8988T (cell line): Measurements from ENCODE around the gene C16orf87.

Experiments used
- DNase-seq: peaks from one replicate; pipeline ENCODE4 v3.0.0; 2011

Gene C16orf87

GRCh38 chr16:46843898-46844642 lies 13.1 kb upstream of the C16orf87 start:
- no peak for DNase-seq

- DNase-seq = no peak
These were observed 11.4 kb upstream of the C16orf87 start for GRCh38 chr16:46842192-46842895.

GRCh38 chr16:46839986-46840443 lies 9.0 kb upstream of the C16orf87 start:
- no peak for DNase-seq

GRCh38 chr16:46836534-46837530 lies 5.9 kb upstream of the C16orf87 start:
- no peak for DNase-seq

- DNase-seq = no peak
These were observed 2.5 kb upstream of the C16orf87 start for GRCh38 chr16:46833460-46833800.

- no peak for DNase-seq
These were observed 1.9 kb upstream of the C16orf87 start for GRCh38 chr16:46832757-46833459.

GRCh38 chr16:46830417-46830901 lies 521 bp downstream of the C16orf87 start:
- DNase-seq = no peak

- no peak for DNase-seq
These were observed 2.0 kb downstream of the C16orf87 start for GRCh38 chr16:46828943-46829342.

GRCh38 chr16:46828292-46828691 lies 2.7 kb downstream of the C16orf87 start:
- DNase-seq = no peak

GRCh38 chr16:46826631-46827030 lies 4.3 kb downstream of the C16orf87 start:
- no peak for DNase-seq

- DNase-seq = no peak
These were observed 8.7 kb downstream of the C16orf87 start for GRCh38 chr16:46822270-46822669.

GRCh38 chr16:46817961-46818360 lies 13.0 kb downstream of the C16orf87 start:
- DNase-seq = no peak

- no peak for DNase-seq
These were observed 16.2 kb downstream of the C16orf87 start for GRCh38 chr16:46814790-46815189.

GRCh38 chr16:46813611-46814010 lies 17.4 kb downstream of the C16orf87 start:
- no peak for DNase-seq

GRCh38 chr16:46812781-46813540 lies 18.0 kb downstream of the C16orf87 start:
- no peak for DNase-seq

GRCh38 chr16:46811682-46812081 lies 19.3 kb downstream of the C16orf87 start:
- DNase-seq = no peak

- no peak for DNase-seq
These were observed 22.0 kb downstream of the C16orf87 start for GRCh38 chr16:46808997-46809396.

GRCh38 chr16:46807336-46807735 lies 23.6 kb downstream of the C16orf87 start:
- no peak for DNase-seq

GRCh38 chr16:46803373-46803772 lies 27.6 kb downstream of the C16orf87 start:
- DNase-seq = no peak

GRCh38 chr16:46801428-46802049 lies 29.4 kb downstream of the C16orf87 start:
- DNase-seq = no peak

GRCh38 chr16:46800494-46800893 lies 30.5 kb downstream of the C16orf87 start:
- DNase-seq = no peak
